WTC11 (cell line): ENCODE data around the gene GABARAPL2. TPM values are rescaled to one million over a fixed set of nuclear protein-coding genes. Genes with fewer than 3 reads are reported as not detected.

Experiments used
- CDX4 ChIP-seq: fragments of 250-450 bp; sonication (Bioruptor Pico); IDR thresholded peaks from 2 replicates; pipeline ENCODE4 v1.9.0; 2021; ENCODE audit warnings: moderate library complexity, mild to moderate bottlenecking, inconsistent platforms, borderline replicate concordance
- E2F4 ChIP-seq: sonication (generic); formaldehyde crosslinking; IDR thresholded peaks from 2 replicates; pipeline ENCODE4 v1.8.1; 2022; ENCODE audit warnings: low read depth, mild to moderate bottlenecking, moderate library complexity, missing genetic modification reagents, borderline replicate concordance
- ELF4 ChIP-seq: sonication (generic); formaldehyde crosslinking; IDR thresholded peaks from 2 replicates; pipeline ENCODE4 v1.8.1; 2022; ENCODE audit warnings: low read depth, mild to moderate bottlenecking, moderate library complexity, missing genetic modification reagents
- ETV6 ChIP-seq: sonication (generic); formaldehyde crosslinking; IDR thresholded peaks from 2 replicates; pipeline ENCODE4 v1.8.1; 2022; ENCODE audit warnings: mild to moderate bottlenecking, missing genetic modification reagents
- FOXK1 ChIP-seq: sonication (generic); formaldehyde crosslinking; IDR thresholded peaks from 2 replicates; pipeline ENCODE4 v1.8.0; 2022; ENCODE audit warnings: mild to moderate bottlenecking, moderate library complexity, missing genetic modification reagents
- FOXP4 ChIP-seq: sonication (generic); formaldehyde crosslinking; IDR thresholded peaks from 2 replicates; pipeline ENCODE4 v1.8.0; 2022; ENCODE audit warnings: mild to moderate bottlenecking, missing genetic modification reagents
- GTF2I ChIP-seq: fragments of 250-450 bp; sonication (Bioruptor Pico); conservative IDR thresholded peaks from 2 replicates; pipeline ENCODE4 v1.4.0; 2021; ENCODE audit warnings: mild to moderate bottlenecking
- MYBL2 ChIP-seq: sonication (generic); formaldehyde crosslinking; IDR thresholded peaks from 2 replicates; pipeline ENCODE4 v1.8.1; 2023; ENCODE audit warnings: mild to moderate bottlenecking, moderate library complexity, missing genetic modification reagents
- NFATC4 ChIP-seq: fragments of 250-450 bp; sonication (Bioruptor Pico); IDR thresholded peaks from 2 replicates; pipeline ENCODE4 v1.9.0; 2021; ENCODE audit warnings: mild to moderate bottlenecking
- NR1H2 ChIP-seq: sonication (generic); formaldehyde crosslinking; IDR thresholded peaks from 2 replicates; pipeline ENCODE4 v1.9.0; 2021; ENCODE audit warnings: mild to moderate bottlenecking, moderate library complexity, missing genetic modification reagents
- SMAD4 ChIP-seq: sonication (generic); formaldehyde crosslinking; IDR thresholded peaks from 2 replicates; pipeline ENCODE4 v1.8.0; 2022; ENCODE audit warnings: mild to moderate bottlenecking, missing genetic modification reagents
- SP1 ChIP-seq: sonication (generic); formaldehyde crosslinking; conservative IDR thresholded peaks from 2 replicates; pipeline ENCODE4 v1.8.1; 2022; ENCODE audit warnings: missing genetic modification reagents
- TP53 ChIP-seq: sonication (generic); formaldehyde crosslinking; IDR thresholded peaks from 2 replicates; pipeline ENCODE4 v1.8.1; 2023; ENCODE audit warnings: mild to moderate bottlenecking, missing genetic modification reagents
- ZBTB21 ChIP-seq: sonication (generic); formaldehyde crosslinking; IDR thresholded peaks from 2 replicates; pipeline ENCODE4 v1.8.1; 2023; ENCODE audit warnings: mild to moderate bottlenecking, missing genetic modification reagents, borderline replicate concordance
- ZMAT4 ChIP-seq: fragments of 250-450 bp; sonication (Bioruptor Pico); IDR thresholded peaks from 2 replicates; pipeline ENCODE4 v1.9.0; 2021; ENCODE audit warnings: mild to moderate bottlenecking
- ZNF416 ChIP-seq: fragments of 250-450 bp; sonication (Bioruptor Pico); IDR thresholded peaks from 2 replicates; pipeline ENCODE4 v1.9.0; 2021; ENCODE audit warnings: mild to moderate bottlenecking, inconsistent platforms
- ZNF423 ChIP-seq: fragments of 250-450 bp; sonication (Bioruptor Pico); IDR thresholded peaks from 2 replicates; pipeline ENCODE4 v2.1.2; 2022; ENCODE audit warnings: mild to moderate bottlenecking, moderate library complexity
- ZNF671 ChIP-seq: fragments of 250-450 bp; sonication (Bioruptor Pico); IDR thresholded peaks from 2 replicates; pipeline ENCODE4 v1.8.0; 2021; ENCODE audit warnings: mild to moderate bottlenecking
- total RNA-seq: library from RNA; stranded (reverse); gene quantifications from 3 replicates; pipeline ENCODE4 v1.2.3, GENCODE V29; 2021
- TF ChIP-seq, protein P1 (sequence below): sonication (generic); formaldehyde crosslinking; IDR thresholded peaks from 2 replicates; pipeline ENCODE4 v1.8.1; 2023; ENCODE audit warnings: mild to moderate bottlenecking, missing genetic modification reagents, moderate library complexity
- TF ChIP-seq, protein P2 (sequence below): fragments of 250-450 bp; sonication (Bioruptor Pico); IDR thresholded peaks from 2 replicates; pipeline ENCODE4 v1.8.0; 2021; ENCODE audit warnings: mild to moderate bottlenecking
- TF ChIP-seq, protein P3 (sequence below): sonication (generic); formaldehyde crosslinking; IDR thresholded peaks from 2 replicates; pipeline ENCODE4 v1.8.1; 2022; ENCODE audit warnings: missing genetic modification reagents, borderline replicate concordance
- TF ChIP-seq, protein P4 (sequence below): sonication (generic); formaldehyde crosslinking; IDR thresholded peaks from 2 replicates; pipeline ENCODE4 v1.8.0; 2022; ENCODE audit warnings: mild to moderate bottlenecking, missing genetic modification reagents
- TF ChIP-seq, protein P5 (sequence below): sonication (generic); formaldehyde crosslinking; conservative IDR thresholded peaks from 2 replicates; pipeline ENCODE4 v1.8.1; 2023; ENCODE audit warnings: mild to moderate bottlenecking, low read depth, missing genetic modification reagents, moderate library complexity
- TF ChIP-seq, protein P6 (sequence below): sonication (generic); formaldehyde crosslinking; IDR thresholded peaks from 2 replicates; pipeline ENCODE4 v1.8.0; 2023; ENCODE audit warnings: missing genetic modification reagents

The GABARAPL2 gene
- total RNA-seq, 1 experiment from 2014 or later, result 60.8 TPM

GRCh38 chr16:75566040-75566757 is at the start of gene GABARAPL2 (continued):
- TF ChIP-seq GTF2I (CRISPR knock-in tag), result no peak
- TF ChIP-seq, protein P1, sequence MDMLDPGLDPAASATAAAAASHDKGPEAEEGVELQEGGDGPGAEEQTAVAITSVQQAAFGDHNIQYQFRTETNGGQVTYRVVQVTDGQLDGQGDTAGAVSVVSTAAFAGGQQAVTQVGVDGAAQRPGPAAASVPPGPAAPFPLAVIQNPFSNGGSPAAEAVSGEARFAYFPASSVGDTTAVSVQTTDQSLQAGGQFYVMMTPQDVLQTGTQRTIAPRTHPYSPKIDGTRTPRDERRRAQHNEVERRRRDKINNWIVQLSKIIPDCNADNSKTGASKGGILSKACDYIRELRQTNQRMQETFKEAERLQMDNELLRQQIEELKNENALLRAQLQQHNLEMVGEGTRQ, result no peak
- peak; percentile 71; the same call in 1 of the 2 replicates for TF ChIP-seq MYBL2 (CRISPR knock-in tag)
- TF ChIP-seq ZMAT4 (CRISPR knock-in tag), result no peak
- TF ChIP-seq, protein P2, sequence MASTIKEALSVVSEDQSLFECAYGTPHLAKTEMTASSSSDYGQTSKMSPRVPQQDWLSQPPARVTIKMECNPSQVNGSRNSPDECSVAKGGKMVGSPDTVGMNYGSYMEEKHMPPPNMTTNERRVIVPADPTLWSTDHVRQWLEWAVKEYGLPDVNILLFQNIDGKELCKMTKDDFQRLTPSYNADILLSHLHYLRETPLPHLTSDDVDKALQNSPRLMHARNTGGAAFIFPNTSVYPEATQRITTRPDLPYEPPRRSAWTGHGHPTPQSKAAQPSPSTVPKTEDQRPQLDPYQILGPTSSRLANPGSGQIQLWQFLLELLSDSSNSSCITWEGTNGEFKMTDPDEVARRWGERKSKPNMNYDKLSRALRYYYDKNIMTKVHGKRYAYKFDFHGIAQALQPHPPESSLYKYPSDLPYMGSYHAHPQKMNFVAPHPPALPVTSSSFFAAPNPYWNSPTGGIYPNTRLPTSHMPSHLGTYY (CRISPR knock-in tag), result no peak
- peak; percentile 91 for TF ChIP-seq FOXK1
- TF ChIP-seq ZNF416 (CRISPR knock-in tag), result no peak
- TF ChIP-seq CDX4, result no peak
- TF ChIP-seq ZBTB21 (CRISPR knock-in tag), result no peak
- no peak for TF ChIP-seq ELF4 (CRISPR knock-in tag)
- TF ChIP-seq TP53 (CRISPR knock-in tag), result no peak
- no peak for TF ChIP-seq ZNF423
- TF ChIP-seq, protein P3, sequence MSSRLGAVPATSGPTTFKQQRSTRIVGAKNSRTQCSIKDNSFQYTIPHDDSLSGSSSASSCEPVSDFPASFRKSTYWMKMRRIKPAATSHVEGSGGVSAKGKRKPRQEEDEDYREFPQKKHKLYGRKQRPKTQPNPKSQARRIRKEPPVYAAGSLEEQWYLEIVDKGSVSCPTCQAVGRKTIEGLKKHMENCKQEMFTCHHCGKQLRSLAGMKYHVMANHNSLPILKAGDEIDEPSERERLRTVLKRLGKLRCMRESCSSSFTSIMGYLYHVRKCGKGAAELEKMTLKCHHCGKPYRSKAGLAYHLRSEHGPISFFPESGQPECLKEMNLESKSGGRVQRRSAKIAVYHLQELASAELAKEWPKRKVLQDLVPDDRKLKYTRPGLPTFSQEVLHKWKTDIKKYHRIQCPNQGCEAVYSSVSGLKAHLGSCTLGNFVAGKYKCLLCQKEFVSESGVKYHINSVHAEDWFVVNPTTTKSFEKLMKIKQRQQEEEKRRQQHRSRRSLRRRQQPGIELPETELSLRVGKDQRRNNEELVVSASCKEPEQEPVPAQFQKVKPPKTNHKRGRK (CRISPR knock-in tag), result no peak
- TF ChIP-seq SP1, result peak; percentile 85
- TF ChIP-seq, protein P4, sequence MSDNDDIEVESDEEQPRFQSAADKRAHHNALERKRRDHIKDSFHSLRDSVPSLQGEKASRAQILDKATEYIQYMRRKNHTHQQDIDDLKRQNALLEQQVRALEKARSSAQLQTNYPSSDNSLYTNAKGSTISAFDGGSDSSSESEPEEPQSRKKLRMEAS (CRISPR knock-in tag), result 0 out of 2 replicates have a peak, but pooled peaks have one; percentile 39
- 0 out of 2 replicates have a peak, but pooled peaks have one; percentile 15 for TF ChIP-seq FOXP4
- TF ChIP-seq ETV6 (CRISPR knock-in tag), result no peak
- TF ChIP-seq NFATC4 (CRISPR knock-in tag), result no peak
- 0 out of 2 replicates have a peak, but pooled peaks have one; percentile 17 for TF ChIP-seq E2F4 (CRISPR knock-in tag)
- 0 out of 2 replicates have a peak, but pooled peaks have one; percentile 21 for TF ChIP-seq SMAD4 (CRISPR knock-in tag)
- TF ChIP-seq NR1H2 (CRISPR knock-in tag), result no peak
- no peak for TF ChIP-seq ZNF671 (CRISPR knock-in tag)
- TF ChIP-seq, protein P5, sequence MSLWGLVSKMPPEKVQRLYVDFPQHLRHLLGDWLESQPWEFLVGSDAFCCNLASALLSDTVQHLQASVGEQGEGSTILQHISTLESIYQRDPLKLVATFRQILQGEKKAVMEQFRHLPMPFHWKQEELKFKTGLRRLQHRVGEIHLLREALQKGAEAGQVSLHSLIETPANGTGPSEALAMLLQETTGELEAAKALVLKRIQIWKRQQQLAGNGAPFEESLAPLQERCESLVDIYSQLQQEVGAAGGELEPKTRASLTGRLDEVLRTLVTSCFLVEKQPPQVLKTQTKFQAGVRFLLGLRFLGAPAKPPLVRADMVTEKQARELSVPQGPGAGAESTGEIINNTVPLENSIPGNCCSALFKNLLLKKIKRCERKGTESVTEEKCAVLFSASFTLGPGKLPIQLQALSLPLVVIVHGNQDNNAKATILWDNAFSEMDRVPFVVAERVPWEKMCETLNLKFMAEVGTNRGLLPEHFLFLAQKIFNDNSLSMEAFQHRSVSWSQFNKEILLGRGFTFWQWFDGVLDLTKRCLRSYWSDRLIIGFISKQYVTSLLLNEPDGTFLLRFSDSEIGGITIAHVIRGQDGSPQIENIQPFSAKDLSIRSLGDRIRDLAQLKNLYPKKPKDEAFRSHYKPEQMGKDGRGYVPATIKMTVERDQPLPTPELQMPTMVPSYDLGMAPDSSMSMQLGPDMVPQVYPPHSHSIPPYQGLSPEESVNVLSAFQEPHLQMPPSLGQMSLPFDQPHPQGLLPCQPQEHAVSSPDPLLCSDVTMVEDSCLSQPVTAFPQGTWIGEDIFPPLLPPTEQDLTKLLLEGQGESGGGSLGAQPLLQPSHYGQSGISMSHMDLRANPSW (CRISPR knock-in tag), result no peak
- TF ChIP-seq, protein P6, sequence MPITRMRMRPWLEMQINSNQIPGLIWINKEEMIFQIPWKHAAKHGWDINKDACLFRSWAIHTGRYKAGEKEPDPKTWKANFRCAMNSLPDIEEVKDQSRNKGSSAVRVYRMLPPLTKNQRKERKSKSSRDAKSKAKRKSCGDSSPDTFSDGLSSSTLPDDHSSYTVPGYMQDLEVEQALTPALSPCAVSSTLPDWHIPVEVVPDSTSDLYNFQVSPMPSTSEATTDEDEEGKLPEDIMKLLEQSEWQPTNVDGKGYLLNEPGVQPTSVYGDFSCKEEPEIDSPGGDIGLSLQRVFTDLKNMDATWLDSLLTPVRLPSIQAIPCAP, result peak; percentile 37; the same call in 1 of the 2 replicates
